Omental fat pad (tissue), 4 donors: ENCODE results near the gene RIBC2. TPM values are rescaled to one million over a fixed set of nuclear protein-coding genes. Genes with fewer than 3 reads are reported as not detected.

Source experiments
- ATAC-seq: fragments of 150-250 bp; one replicate; pipeline ENCODE4 v1.9.1; 2016; ENCODE audit warnings: mild to moderate bottlenecking, moderate library complexity; ENCODE audit not compliant: low FRiP score
- DNase-seq: peaks from one replicate; pipeline ENCODE4 v3.0.0-alpha.2; 2019; ENCODE audit warnings: low spot score
- total RNA-seq, 4 donors: library from RNA; depleted of rRNA; stranded (reverse); fragments of >200 nt; gene quantifications; one replicate each; pipeline ENCODE4 v1.1.0, GENCODE V29; 2016
- TF ChIP-seq, protein P1 (sequence below), 3 donors: fragments of 450-650 bp; IDR thresholded peaks; one replicate each; pipeline ENCODE4 v1.5.1; 2016 to 2017; ENCODE audit warnings: antibody characterized with exemption in 3 of 3, mild to moderate bottlenecking in 3 of 3, moderate library complexity in 2 of 3

Gene RIBC2
- total RNA-seq, 4 donors from 2014 or later, result 0.56 TPM; not detected in 3

DNA sequence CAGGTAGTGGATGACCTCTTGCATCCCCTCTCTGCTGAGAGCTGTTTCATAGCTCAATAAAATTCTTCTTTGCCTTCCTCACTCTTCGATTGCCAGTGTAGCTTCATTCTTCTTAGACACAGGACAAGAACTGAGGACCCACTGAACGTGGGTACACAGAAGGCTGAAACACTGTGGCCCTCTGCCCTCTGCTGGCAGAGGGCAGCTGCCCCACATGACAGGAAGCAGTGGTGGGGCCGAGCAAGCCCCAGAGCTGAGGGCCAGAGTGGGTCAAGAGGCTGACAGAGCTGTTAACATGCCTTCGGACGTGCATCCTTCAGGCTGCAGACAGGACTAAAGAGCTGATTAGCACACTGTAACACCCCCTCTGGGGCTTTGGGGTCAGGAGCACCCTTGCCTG is 15.7 kb upstream of the RIBC2 start:
- ATAC-seq (no peak), DNase-seq (no peak)
- TF ChIP-seq, protein P1, sequence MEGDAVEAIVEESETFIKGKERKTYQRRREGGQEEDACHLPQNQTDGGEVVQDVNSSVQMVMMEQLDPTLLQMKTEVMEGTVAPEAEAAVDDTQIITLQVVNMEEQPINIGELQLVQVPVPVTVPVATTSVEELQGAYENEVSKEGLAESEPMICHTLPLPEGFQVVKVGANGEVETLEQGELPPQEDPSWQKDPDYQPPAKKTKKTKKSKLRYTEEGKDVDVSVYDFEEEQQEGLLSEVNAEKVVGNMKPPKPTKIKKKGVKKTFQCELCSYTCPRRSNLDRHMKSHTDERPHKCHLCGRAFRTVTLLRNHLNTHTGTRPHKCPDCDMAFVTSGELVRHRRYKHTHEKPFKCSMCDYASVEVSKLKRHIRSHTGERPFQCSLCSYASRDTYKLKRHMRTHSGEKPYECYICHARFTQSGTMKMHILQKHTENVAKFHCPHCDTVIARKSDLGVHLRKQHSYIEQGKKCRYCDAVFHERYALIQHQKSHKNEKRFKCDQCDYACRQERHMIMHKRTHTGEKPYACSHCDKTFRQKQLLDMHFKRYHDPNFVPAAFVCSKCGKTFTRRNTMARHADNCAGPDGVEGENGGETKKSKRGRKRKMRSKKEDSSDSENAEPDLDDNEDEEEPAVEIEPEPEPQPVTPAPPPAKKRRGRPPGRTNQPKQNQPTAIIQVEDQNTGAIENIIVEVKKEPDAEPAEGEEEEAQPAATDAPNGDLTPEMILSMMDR (IDR thresholded peaks at IDR 0.05), result no peak

DNA sequence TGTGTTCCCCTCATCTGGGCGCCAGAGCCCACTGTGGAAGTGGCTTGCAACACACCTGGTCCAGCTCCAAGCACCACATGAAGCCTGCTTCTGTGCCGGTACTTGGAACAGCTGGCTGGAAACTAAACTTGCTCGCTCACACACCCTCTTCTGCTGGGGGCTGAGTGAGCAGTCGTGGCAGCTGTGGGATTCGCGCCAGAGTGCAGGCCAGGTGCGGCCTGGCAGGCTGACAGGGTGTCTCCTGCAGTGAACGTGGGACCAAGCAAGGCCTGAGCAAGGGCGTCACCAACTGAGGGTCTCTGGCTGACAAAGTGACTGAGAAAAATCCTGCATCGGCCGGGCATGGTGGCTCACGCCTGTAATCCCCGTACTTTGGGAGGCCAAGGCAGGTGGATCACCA is 15.3 kb upstream of the RIBC2 start:
- TF ChIP-seq, protein P1 (IDR thresholded peaks at IDR 0.05), result no peak
- DNase-seq (no peak), ATAC-seq (no peak)

DNA sequence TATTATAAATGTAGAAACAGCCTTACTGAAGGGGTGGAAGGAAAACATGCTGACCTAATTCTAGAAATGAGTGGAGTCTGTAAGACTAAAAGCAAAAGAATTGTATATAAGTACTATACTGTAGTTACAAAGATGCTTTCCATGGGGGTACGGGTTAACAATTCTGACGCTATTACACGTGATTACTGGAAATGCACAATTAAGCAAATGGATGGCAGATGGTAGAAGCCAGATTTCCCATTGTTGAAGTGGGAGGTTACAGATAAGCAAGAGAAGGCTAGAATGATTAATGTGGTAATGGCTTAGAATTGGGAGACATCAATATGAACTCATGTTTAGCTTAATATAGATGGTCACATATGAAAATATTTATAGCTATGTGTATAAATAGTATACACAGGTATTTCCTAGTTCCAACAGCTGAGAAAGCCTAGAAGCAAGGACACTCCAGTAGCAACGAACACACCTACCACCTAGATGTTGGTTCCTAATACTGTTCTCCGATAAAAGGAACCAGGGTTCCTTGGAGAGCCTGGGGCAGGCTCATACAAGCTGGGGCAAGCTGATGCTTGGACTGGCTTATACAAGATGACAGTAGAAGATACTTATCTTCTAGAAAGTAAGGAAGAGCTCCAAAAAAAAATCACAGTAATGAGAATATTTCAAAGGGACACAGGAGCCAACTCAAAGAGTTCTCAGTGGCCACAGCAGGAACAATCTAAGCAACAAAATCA is 13.6 kb upstream of the RIBC2 start:
- TF ChIP-seq, protein P1 (IDR thresholded peaks at IDR 0.05), result no peak
- no peak for ATAC-seq
- DNase-seq, result no peak

DNA sequence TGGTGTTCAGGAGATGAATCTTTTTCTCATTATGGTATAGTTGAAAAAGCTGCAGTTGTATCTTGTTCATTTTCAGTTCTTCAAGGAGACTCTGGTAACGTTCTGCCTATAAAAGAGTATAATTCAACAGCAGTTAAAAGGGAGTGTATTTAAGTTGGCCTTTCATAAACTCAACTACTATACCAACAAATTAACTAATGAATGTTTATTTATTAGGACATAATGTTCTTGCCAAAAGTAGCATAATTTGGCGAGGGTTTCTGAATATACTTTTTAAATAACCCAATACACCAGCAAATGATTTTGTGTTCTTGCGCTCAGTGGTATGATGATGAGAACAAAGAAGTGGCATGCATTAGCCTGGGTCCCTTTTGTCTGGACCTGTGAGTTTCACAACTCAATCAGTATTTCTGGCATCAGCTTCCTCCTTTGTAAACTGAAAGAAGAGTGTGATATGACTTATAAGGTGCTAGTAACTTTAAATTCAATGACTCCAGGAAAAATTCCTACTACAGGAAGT is 11.0 kb upstream of the RIBC2 start:
- ATAC-seq, result no peak
- TF ChIP-seq, protein P1 (IDR thresholded peaks at IDR 0.05), result no peak
- no peak for DNase-seq

DNA sequence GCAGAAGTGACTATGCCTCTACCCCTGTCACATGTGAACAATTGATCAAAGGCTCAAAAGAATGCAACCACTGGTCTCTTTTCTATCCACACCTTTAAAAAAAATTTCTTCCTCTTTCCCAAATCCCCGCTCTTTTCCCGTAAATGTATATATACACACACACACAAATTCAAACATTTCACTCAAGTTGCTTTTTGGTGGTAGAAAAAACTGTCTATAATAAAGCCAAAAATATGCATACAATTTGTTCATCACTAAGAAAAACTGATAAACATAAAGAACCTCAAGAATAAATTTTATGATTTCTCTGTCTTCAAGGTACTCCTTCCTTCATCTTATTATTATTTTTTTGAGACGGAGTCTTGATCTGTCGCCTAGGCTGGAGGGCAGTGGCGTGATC is 5.7 kb upstream of the RIBC2 start:
- TF ChIP-seq, protein P1 (IDR thresholded peaks at IDR 0.05), result no peak
- ATAC-seq, result no peak

DNA sequence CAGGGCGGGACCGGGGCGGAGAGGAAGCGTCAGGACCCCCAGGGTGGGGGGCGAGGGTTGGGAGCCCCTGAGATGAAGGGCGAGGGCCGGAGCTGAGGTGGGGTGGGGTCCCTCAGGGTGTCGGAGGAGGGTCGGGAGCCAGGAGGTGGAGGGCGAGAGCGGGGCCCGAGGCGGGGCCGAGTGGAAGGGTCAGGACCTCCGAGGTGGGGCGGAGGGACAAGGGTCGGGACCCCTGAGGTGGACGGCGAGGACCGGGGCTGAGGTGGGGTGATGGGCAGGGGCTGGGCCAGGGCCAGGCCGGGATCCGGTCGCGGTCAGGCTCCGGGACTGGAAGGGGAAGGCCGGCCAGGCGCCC is 503 bp upstream of the RIBC2 start:
- ATAC-seq (peak; percentile 28), DNase-seq (no peak)
- TF ChIP-seq, protein P1 (IDR thresholded peaks at IDR 0.05), result no peak

More for the DNA sequence above, 5.7 kb upstream of the RIBC2 start:
- no peak for DNase-seq
